ACC112 (cell line): ENCODE data around the gene PORCN.

ENCODE experiments used
- H2AFZ ChIP-seq: fragments of 200-600 bp; sonication (generic); one replicate; pipeline ENCODE4 v1.6.0; 2017; ENCODE audit warnings: antibody characterized with exemption, low read length; ENCODE audit not compliant: unreplicated experiment
- H3K27ac ChIP-seq: fragments of 200-600 bp; sonication (generic); 2 replicates; pipeline ENCODE4 v1.5.1; 2014; ENCODE audit warnings: low read depth, mild to moderate bottlenecking, antibody characterized with exemption, low read length, moderate library complexity
- H3K27me3 ChIP-seq: fragments of 200-600 bp; sonication (generic); 2 replicates; pipeline ENCODE4 v1.6.1; 2014; ENCODE audit warnings: mild to moderate bottlenecking, antibody characterized with exemption, low read length, moderate library complexity, mixed read lengths; ENCODE audit not compliant: insufficient read depth
- H3K36me3 ChIP-seq: fragments of 200-600 bp; sonication (generic); 2 replicates; pipeline ENCODE4 v1.6.1; 2016; ENCODE audit warnings: mild to moderate bottlenecking, antibody characterized with exemption, low read length, moderate library complexity, mixed read lengths; ENCODE audit not compliant: insufficient read depth
- H3K4me1 ChIP-seq: fragments of 200-600 bp; sonication (generic); one replicate; pipeline ENCODE4 v1.6.1; 2016; ENCODE audit warnings: low read length, mixed read lengths; ENCODE audit not compliant: insufficient read depth, unreplicated experiment, control insufficient read depth
- H3K4me3 ChIP-seq: fragments of 200-600 bp; sonication (generic); 2 replicates; pipeline ENCODE4 v1.5.1; 2014; ENCODE audit warnings: mild to moderate bottlenecking, low read depth, low read length
- H3K79me2 ChIP-seq: fragments of 200-600 bp; sonication (generic); one replicate; pipeline ENCODE4 v1.6.0; 2016; ENCODE audit warnings: low read length; ENCODE audit not compliant: control insufficient read depth, unreplicated experiment, insufficient read depth

PORCN gene

DNA sequence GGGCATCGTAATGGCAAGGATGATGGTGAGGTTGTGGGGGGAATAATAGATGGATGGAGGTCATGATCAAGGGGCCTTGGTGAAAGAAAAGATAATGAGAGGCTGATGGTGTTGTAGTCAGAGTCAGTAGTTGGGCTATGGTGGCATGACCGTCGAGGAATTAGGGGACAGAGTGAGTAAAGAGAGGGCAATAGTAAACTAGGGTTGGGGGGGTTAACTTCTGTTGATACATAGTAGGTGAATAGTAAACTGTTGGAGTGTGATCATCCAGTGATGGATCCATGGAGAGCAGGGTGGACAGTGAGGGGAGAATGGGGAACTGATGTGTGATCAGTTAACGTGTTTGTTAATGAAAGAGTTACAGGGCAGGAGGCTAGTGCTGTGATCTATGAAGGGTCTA is 31.9 kb upstream of the PORCN start:
- H3K27me3 ChIP-seq: no peaks in the 10 kb centered on the region
- H3K79me2 ChIP-seq: peaks cover 38% of the 10 kb centered on the region
- no peaks in the 10 kb centered on the region for H3K36me3 ChIP-seq
- H3K4me3 ChIP-seq: peak overlapping the region; percentile 94
- 0 out of 2 replicates have a peak overlapping the region, but pooled peaks have one; percentile 68 for H3K27ac ChIP-seq
- H3K4me1 ChIP-seq: peaks cover 3% of the 10 kb centered on the region
- no peak overlapping the region for H2AFZ ChIP-seq

DNA sequence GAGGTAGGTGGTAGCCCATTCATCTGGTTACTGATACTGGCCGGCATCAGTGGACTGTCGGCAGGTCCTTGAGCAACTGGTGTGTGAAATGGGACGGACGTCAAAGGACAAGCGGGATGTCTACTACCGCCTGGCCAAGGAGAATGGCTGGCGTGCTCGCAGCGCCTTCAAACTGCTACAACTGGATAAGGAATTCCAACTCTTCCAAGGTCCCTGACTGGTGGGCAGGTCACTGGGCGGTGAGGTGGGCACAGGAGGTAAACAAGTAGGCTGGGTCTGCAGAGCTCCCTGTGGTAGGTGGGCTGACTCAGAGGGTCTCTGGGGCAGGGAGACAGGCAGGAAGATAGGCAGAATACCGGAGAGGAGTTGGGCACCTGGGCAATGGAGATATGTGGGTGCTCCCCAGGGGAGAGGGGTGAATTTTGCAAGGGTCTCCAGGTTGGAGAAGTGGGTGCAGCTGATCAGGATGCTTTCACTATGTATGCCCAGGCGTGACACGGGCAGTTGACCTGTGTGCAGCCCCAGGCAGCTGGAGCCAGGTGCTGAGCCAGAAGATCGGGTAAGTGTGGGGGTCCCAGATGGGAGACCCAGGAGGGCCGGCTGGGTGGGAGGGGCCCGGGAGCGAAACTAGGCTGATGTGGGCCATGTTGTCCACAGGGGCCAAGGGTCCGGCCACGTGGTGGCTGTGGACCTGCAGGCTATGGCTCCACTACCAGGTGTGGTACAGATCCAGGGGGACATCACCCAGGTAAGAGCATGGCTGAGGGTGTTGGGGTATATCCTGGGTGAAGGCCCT is 30.6 kb upstream of the PORCN start:
- H3K27ac ChIP-seq: no peak overlapping the region
- H2AFZ ChIP-seq: no peak overlapping the region
- H3K79me2 ChIP-seq: peaks cover 38% of the 10 kb centered on the region
- H3K36me3 ChIP-seq: peaks cover 6% of the 10 kb centered on the region; the same call in 1 of the 2 replicates
- H3K4me3 ChIP-seq: peak overlapping the region; percentile 94
- H3K4me1 ChIP-seq: peaks cover 3% of the 10 kb centered on the region
- H3K27me3 ChIP-seq: no peaks in the 10 kb centered on the region

DNA sequence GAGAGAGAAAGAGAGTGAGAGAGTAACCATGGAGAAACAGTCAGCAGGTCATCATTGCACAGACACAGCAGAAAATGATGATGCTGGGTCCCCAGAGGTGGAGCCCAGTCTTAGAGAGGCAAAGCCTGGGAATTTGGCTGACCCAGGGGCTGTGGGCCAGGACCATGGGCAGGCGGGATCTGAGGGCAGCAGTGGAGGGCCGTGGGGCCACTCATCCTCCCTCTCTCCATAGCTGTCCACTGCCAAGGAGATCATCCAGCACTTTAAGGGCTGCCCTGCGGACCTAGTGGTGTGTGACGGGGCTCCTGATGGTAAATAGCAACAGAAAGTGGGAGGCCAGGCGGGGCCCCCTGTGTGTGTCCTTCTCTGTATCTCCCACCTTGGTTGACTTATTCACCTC is 30.0 kb upstream of the PORCN start:
- Histone ChIP-seq H3K27ac (no peak overlapping the region), H3K27me3 (no peaks in the 10 kb centered on the region), H3K4me1 (peaks cover 3% of the 10 kb centered on the region), H3K79me2 (peaks cover 38% of the 10 kb centered on the region), H2AFZ (no peak overlapping the region), H3K4me3 (no peak overlapping the region), H3K36me3 (peaks cover 6% of the 10 kb centered on the region; the same call in 1 of the 2 replicates)

DNA sequence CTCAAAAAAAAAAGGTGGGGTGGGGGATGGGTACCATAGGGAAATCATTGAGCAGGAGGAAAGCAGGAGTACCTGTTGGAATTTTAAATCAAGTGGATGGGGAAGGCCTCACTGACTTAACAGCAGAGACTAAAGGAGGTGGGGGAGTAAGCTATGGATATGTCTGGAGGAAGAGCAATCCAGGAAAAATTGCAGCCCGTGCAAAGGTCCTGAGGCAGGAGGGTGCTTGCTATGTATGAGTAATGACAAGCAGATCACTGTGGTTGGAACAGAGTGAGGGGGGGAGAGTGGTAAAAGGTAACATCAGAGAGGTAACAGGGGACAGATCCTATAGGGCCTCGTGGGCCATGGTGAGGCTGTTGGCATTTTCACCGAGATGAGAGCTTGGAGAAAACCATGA is 28.6 kb upstream of the PORCN start:
- H3K27ac ChIP-seq: no peak overlapping the region
- no peaks in the 10 kb centered on the region for H3K27me3 ChIP-seq
- H3K36me3 ChIP-seq: peaks cover 6% of the 10 kb centered on the region; the same call in 1 of the 2 replicates
- H3K4me3 ChIP-seq: no peak overlapping the region
- peaks cover 38% of the 10 kb centered on the region for H3K79me2 ChIP-seq
- peaks cover 3% of the 10 kb centered on the region for H3K4me1 ChIP-seq
- H2AFZ ChIP-seq: no peak overlapping the region

DNA sequence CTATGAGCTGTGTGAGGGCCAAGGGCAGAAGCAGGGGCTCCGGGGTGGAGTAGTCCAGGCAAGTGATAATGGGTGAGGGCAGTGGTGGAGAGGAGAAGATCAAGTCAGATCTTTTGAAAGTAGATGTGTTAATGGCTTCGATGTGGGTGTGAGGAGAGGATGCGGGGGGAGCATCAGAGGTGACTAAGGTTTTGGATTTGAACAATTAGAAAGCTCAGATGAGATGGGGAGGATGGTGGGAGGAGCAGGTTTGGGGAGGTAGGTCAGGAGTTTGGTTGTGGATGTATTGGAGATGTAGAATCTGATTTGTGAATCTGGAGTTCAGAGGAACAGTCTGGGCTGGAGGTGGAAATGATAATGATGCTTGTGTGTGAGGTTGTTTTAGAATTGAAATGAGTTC is 28.2 kb upstream of the PORCN start:
- Histone ChIP-seq H3K4me1 (peaks cover 3% of the 10 kb centered on the region), H3K4me3 (no peak overlapping the region), H3K27me3 (no peaks in the 10 kb centered on the region), H3K27ac (no peak overlapping the region), H2AFZ (no peak overlapping the region), H3K79me2 (peaks cover 36% of the 10 kb centered on the region), H3K36me3 (peaks cover 6% of the 10 kb centered on the region; the same call in 1 of the 2 replicates)

DNA sequence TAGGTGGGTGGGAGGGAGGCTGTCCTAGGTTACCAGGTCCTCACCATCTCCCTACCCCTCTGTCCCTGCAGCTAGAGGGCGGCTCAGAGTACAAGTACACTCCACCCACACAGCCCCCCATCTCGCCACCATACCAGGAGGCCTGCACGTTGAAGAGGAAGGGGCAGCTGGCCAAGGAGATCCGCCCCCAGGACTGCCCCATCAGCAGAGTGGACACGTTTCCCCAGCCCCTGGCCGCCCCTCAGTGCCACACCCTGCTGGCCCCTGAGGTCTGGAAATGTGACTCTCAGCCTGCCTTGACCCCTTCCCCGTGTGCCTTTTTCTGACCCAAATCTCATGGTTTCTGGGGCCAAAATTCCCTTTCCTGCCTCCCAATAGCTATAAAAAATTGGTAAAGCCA is 26.3 kb upstream of the PORCN start:
- Histone ChIP-seq H3K4me1 (peaks cover 6% of the 10 kb centered on the region), H3K27ac (no peak overlapping the region), H3K36me3 (peaks cover 6% of the 10 kb centered on the region; the same call in 1 of the 2 replicates), H3K27me3 (no peaks in the 10 kb centered on the region), H3K79me2 (peaks cover 19% of the 10 kb centered on the region), H3K4me3 (no peak overlapping the region), H2AFZ (no peak overlapping the region)

DNA sequence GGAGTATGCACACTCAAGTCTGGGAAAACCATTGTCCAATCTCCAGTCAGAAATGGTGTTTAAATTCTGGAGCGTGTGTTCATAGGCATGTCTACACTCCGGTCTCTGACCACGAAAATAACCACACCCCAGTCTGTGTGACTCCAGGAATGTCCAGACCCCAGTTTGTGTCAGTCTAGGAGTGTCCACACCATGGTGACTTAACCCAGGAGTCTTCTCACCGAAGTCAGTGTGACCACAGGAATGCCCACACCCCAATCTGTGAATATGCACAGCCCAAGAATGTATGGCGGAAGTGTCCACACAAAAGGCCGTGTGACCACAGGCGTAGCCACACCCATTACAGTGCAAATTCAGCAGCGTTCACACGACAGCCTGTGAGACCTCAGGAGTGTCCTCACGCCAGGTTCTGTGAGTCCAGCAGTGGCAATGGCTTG is 21.4 kb upstream of the PORCN start:
- no peak overlapping the region for H2AFZ ChIP-seq
- H3K4me1 ChIP-seq: peaks cover 29% of the 10 kb centered on the region
- no peaks in the 10 kb centered on the region for H3K27me3 ChIP-seq
- peaks cover 6% of the 10 kb centered on the region; the same call in 1 of the 2 replicates for H3K36me3 ChIP-seq
- H3K79me2 ChIP-seq: no peaks in the 10 kb centered on the region
- no peak overlapping the region for H3K4me3 ChIP-seq
- H3K27ac ChIP-seq: peak overlapping the region; percentile 86

DNA sequence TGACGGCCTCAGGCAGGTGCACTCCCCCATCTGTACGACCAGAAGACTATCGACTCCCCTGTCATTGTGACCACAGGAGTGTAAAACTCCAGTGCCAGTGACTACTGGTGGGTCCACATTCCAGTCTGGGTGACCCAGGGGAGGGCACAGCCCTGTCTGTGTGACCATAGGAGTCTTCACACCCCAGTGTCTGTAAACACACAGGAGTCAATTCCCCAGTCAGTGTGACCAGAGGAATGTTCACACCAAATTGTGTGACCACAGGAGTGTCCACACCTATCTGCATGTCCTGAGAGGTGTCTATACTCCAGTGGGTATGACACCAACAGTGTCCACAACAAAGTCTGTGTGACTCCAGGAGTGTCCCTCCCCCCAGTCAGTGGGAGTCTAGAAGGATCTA is 20.8 kb upstream of the PORCN start:
- Histone ChIP-seq H3K36me3 (0 out of 2 replicates have a peak, but pooled peaks cover under 1% of the 10 kb centered on the region), H2AFZ (no peak overlapping the region), H3K4me1 (peaks cover 36% of the 10 kb centered on the region), H3K27me3 (no peaks in the 10 kb centered on the region), H3K79me2 (no peaks in the 10 kb centered on the region), H3K27ac (peak overlapping the region; percentile 86), H3K4me3 (no peak overlapping the region)

DNA sequence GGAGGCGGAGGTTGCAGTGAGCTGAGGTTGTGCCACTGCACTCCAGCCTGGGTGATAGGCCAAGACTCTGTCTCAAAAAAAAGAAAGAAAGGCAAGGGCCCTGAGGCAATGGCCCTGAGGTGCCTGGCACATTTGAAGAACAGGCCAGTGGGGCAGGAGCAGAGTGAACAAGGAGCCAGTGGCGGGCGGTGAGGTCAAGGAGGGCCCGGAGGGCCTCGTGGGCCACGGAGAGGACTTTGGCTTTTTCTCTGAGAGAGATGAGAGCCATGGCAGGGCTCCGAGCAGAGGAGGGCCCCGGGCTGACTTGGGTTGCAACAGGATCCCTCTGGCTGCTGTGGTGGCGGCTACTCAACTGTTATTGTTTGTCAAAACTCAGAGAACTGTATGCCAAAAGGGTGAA is 19.5 kb upstream of the PORCN start:
- peaks cover 48% of the 10 kb centered on the region for H3K4me1 ChIP-seq
- H3K79me2 ChIP-seq: no peaks in the 10 kb centered on the region
- H2AFZ ChIP-seq: no peak overlapping the region
- H3K27ac ChIP-seq: no peak overlapping the region
- no peak overlapping the region for H3K4me3 ChIP-seq
- no peaks in the 10 kb centered on the region for H3K27me3 ChIP-seq
- H3K36me3 ChIP-seq: no peaks in the 10 kb centered on the region

DNA sequence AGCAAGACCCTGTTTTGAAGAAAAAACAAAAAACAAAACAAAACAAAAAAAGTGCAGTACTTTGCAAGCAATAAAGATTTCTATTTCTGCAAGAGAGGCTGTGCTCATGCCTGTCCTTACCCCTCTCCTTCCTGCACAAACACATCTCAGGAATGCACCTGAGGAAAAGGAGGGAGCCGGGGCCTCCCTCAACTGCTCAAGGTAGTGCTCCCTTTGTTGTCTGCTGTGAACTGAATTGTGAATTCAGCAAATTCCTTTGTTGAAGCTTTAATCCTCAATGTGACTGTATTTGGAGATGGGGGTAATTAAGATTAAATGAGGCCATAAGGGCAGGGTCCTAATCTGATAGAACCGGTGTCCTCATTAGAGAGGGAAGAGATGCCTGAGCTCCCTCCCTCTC is 18.9 kb upstream of the PORCN start:
- Histone ChIP-seq H3K4me3 (no peak overlapping the region), H3K27me3 (no peaks in the 10 kb centered on the region), H3K27ac (peak overlapping the region; percentile 52; the same call in 1 of the 2 replicates), H3K79me2 (no peaks in the 10 kb centered on the region), H3K36me3 (no peaks in the 10 kb centered on the region), H3K4me1 (peaks cover 50% of the 10 kb centered on the region), H2AFZ (no peak overlapping the region)

DNA sequence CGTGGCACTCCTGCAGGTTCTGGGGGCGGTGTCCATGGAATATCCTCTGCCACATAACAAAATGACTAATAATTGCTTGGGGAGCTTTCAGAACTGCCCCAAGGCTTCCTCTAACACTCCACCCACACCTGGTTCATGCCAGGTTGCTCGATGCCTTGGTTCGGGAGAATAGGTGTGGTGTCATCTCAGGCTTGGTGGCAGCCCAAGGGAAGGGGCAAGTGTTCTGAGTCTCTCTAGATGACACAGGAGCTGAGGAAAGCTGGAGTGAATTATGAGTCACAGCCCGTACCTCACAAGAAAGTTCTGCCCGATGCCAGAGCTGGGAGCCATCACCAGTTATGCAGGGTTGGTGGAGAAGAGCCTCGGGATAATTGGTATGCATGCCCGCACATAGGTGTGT is 18.1 kb upstream of the PORCN start:
- no peak overlapping the region for H2AFZ ChIP-seq
- no peak overlapping the region for H3K4me3 ChIP-seq
- peaks cover 50% of the 10 kb centered on the region for H3K4me1 ChIP-seq
- H3K27ac ChIP-seq: peak overlapping the region; percentile 52
- no peaks in the 10 kb centered on the region for H3K27me3 ChIP-seq
- no peaks in the 10 kb centered on the region for H3K79me2 ChIP-seq
- H3K36me3 ChIP-seq: no peaks in the 10 kb centered on the region
